Suppressor macrophage (primary cell): ENCODE results near the gene KBTBD4.
A peak's percentile ranks its signal among the peaks of the same experiment; 100 is the strongest.

ENCODE experiments used
- DNase-seq, 4 experiments: peaks; one replicate each; pipeline ENCODE4 v3.0.0-alpha.2; 2020 to 2022
- total RNA-seq, 17 experiments: gene quantifications; one replicate each; lab custom pipeline; 2026; ENCODE audit warnings: mixed read lengths in 6 of 17, inconsistent platforms in 3 of 17; lab: John Stamatoyannopoulos, UW

The KBTBD4 gene
- 5.4 to 21.4 (median 15.9) reads per million in 17 experiments for total RNA-seq

DNA sequence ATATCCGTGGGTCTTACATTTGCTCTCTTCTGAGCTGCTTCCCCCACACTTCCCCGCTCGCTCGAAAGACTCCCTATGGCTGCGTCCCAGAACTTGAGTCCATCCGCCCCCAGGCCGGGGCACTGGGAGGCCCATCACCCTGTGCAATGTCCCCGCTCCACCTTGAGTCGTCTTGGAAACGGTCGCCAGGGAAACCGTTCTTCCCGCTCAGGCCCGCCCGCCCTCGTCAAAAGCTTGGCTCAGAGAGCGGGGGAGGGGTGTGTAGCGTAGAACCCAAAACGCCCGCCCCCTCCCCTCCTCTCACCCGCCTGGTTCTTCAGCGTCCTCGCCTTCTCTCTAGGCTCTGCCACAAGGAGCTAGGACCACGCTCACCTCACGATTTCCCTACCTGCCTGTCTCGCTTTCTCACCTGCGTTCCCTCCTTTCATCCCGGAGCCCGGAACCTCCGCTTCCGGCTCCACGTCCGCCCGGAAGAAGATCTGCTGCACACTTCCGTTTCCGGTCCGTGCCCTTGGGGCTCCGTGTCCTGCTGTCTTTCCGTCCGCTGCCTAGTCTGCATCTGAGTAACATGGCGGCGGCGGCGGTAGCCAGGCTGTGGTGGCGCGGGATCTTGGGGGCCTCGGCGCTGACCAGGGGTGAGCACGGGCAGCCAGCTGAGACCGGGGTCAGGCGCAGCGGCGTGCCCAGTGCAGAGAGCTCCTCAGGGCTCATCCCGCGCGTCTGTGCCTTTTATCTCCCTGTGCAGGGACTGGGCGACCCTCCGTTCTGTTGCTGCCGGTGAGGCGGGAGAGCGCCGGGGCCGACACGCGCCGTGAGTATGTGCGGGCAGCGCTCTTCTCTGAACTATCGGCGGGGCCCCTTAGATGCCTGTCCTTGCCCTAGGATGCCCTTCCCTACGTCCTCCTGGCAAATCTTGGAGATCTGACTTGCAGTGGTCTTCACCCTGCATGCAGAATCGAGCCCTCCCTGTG lies at the start of gene KBTBD4, which contains the start of gene NDUFS3:
Gene KBTBD4 (minus strand): TSS at position 447 of the 971 bp plus-strand sequence. CDS start 19 bp downstream, at position 428.
Gene NDUFS3 (plus strand): TSS at position 551 of the 971 bp plus-strand sequence. CDS start 18 bp downstream, at position 569.
- DNase-seq = peak; percentile 91 to 94 (median 92)

DNA sequence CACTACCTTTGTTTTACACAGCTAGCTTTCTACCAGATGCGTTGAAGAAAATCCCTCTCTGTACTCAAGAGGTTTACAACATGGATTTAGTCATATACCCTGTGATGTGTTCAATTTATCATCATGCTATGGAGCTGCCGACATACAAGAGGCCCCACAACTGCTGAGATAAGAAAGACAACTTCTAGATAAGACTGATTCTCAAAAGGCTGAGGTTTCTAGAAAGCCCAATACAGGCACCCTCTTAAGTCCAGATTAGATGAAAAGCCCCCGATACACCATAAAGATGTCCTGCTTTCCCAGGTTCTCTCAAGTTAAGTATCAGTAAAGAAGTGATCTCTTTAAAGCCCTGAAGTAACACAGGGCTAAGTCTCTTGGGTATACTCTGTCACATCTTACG lies 49.3 kb upstream of the KBTBD4 start:
- no peak for DNase-seq

GRCh38 chr11:47626234-47626633 lies 47.5 kb upstream of the KBTBD4 start:
- DNase-seq = no peak

DNA sequence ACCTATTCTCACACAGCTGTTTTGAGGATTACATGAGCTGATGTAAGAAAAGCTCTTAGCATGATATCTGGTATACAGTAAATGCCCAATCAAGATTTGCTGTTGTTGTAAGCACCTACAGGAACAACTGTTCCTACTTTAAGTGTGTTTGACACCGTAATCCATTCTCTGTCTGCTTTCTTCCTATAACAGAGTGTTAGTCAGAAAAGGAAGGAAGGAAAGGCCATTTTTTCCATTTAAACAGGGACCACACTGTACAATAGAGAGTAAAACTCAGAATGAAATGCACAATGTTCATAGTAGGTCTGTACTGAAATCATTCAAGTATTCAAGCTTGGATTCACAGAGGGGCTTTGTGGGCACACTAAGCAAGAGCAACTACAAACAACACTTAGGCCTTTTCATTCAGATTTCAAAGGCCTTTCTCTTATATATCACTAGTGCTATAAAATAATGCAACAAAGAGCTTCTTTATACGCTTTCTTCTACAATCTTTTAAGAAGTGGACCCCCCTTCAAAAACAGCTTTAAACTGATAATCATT lies 42.1 kb upstream of the KBTBD4 start:
- no peak for DNase-seq

DNA sequence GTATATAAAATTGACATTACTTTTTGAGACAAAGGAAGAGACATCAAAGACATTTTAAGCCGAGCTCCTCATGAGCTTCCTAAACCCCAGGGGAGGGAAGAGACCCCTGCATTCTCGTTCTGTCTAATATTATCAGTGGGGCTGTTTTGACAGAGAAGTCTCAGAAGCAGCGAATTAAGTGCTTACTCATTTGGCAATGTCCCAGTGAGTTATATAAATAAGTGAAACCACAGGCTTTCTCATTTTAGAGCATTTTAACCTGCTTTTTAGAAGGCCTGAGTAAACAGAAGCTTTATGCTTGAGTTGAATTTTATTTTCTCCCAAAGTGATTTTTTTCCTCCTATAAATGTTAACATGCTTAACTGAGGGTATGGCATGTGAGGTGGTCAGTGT lies 38.6 kb upstream of the KBTBD4 start:
- no peak for DNase-seq

- peak; percentile 65 to 80 (median 72) for DNase-seq
Observed at GRCh38 chr11:47616726-47617416, 38.1 kb upstream of the KBTBD4 start.

DNA sequence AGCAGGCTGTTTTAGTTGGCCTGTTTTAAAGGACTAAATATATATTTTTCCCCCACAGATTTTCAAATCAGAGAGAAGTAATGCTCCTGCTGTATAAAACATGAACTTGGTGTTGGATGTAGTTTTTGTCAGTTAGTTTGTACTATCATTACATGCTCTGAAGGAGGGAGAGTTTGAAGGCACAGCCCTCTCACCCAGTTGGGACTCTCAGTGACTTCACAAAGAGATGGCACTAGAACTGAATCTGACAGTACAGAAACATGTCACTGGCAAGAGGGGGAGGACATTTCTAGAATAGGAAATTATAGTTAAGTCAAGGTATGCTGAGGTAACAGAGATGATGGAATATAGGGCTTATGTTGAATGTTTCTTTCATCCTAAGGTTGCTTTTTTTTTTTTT lies 36.5 kb upstream of the KBTBD4 start:
- no peak for DNase-seq

GRCh38 chr11:47611348-47611794 lies 32.6 kb upstream of the KBTBD4 start:
- peak; percentile 58 to 85 (median 74) for DNase-seq

DNA sequence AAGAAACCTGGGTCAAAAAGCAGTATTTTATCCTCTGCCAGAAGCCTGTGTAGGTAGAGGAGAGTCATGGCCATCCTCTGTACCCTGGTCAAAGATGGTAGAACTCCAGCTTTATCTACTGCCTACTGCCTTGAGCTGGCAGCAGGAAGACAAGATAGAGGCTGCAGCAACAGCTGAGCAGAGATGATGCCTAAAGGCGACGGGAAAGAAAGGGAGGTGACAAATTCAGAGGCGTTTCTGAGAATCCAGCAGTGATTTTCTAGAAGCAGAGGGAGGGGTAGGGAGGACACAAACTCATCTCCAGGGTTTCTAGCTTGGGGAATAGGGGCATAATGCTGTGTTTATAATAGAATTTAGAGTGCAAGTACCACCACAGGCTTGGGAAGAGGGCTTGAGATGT lies 30.9 kb upstream of the KBTBD4 start:
- DNase-seq = no peak

GRCh38 chr11:47607380-47607779 lies 28.6 kb upstream of the KBTBD4 start:
- peak in 2 of 4 experiments; percentile 11 to 16 for DNase-seq

DNA sequence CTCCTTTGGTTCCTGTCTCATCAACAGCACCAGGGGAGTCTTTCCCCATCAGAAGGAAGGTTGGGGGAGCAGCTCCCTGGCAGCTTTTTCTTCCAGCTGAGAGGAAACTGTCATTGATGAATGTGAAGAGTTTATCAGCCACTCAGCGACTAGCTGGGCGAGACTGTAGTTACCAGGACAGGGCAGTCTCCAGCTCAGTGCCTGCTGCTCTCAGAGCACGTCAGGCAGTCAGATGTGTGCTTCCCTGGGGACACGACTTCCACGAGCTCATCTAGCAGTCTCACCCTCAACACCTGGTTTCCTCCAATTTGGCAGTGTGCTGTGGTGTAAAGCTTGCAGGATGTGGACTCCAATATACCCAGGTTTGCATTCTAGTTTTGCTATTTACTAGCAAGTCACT lies 28.0 kb upstream of the KBTBD4 start:
- no peak for DNase-seq

DNA sequence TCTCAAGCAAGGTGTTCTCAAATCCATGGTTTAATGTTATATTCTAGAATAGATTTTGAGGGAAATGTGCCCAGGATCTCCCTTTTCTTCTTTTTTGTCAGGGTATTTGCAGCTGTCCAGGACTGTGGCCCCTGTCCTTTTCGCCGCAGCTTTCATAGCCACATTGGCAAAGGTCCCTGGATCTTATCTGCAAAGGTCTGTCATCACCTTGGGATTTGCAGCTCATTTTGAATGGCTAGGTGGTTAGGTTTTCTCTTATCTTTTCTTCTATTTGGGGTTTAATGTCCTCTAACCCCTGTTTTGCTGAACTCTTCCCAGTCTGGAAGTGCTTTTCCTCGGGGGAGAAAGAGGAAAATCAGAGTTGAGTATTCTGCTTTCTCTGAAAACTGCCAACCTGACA lies 27.2 kb upstream of the KBTBD4 start:
- DNase-seq = no peak

GRCh38 chr11:47603295-47603694 lies 24.5 kb upstream of the KBTBD4 start:
- DNase-seq = no peak

DNA sequence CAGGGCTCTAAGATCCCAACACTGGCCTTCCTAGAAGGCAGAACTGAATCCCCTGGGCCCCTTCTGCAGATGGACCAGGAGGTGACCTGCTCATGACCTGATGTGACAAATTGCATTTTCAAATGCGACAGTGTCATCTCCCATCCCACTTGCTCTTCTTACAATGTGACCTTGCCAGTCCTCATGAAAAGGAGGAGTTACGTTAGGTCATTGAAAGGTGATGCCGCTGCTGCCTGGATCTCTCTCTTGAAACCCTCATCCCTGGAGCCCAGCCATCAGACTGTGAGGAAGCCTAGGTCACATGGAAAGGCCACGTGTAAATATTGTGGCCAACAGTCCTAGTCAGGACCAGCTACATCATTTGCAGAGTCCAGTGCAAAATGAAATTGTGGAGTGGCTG lies 21.1 kb upstream of the KBTBD4 start:
- no peak for DNase-seq

GRCh38 chr11:47595967-47596366 lies 17.2 kb upstream of the KBTBD4 start:
- no peak for DNase-seq

DNA sequence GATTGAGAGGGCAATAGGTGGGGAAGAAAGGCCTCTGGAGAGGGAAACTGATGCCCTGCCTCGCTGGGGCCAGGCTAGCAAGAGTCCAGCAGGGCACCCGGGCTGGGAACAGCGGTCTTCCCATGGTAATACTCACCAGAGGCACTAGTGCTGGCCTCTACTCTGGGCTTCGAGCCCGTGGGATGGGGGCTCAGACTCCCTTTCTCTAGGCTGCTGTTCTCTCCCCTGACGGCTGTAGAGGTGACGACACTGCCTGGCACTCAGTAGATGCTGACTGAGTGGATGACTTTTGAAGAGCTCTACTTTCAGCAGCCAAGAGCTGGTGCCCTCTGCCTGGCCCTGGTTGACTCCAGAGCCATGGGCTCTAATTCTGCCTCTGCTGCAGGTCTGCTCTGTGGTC lies 16.3 kb upstream of the KBTBD4 start:
- DNase-seq = no peak

GRCh38 chr11:47593934-47594855 lies 15.4 kb upstream of the KBTBD4 start, which contains the start of gene C1QTNF4:
TSS of gene C1QTNF4 (minus strand) at chr11:47594411. CDS start at chr11:47590810, 3,601 bp downstream.
- DNase-seq = peak in 1 of 4 experiments; percentile 46

DNA sequence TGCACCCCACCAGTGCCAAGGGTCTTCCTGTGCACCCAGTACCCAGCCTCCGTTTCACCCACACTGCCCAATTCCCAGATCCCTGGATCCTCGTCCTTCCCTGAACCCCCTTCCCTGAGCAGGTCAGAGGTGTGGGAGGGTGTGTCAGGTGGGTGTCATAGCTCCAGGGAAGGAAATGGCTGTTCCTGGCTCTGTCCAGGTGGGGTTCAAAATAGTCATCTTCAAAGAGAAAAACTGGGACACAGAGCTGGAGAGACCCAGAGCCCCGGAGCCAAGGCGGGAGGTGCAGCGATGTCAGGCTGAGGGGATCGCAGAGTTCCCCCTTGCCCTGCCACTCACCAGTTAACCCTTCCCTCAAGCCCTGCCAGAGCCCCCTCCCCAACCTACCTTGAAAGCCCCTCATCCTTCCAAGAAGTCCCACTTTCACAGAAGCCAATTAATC lies 14.7 kb upstream of the KBTBD4 start:
- DNase-seq = no peak

DNA sequence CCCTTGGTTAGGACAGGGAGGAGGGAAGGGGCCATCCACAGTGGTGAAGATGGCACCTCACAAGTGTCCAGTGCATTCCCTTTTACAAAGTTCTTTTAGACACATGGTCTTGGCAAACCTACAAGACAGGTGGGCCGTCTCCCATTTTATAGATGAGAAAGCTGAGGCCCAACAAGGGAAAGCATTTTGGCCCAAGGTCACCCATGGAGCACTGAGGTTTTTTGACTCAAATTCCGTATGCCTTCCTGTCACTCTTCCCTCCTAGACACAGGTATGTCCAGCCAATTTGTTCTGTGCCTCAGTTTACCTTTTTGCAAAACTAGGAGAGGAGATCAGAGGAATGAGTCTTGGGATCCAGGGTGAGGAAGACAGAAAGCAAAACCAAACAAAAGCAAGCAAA lies 14.2 kb upstream of the KBTBD4 start:
- DNase-seq = no peak

DNA sequence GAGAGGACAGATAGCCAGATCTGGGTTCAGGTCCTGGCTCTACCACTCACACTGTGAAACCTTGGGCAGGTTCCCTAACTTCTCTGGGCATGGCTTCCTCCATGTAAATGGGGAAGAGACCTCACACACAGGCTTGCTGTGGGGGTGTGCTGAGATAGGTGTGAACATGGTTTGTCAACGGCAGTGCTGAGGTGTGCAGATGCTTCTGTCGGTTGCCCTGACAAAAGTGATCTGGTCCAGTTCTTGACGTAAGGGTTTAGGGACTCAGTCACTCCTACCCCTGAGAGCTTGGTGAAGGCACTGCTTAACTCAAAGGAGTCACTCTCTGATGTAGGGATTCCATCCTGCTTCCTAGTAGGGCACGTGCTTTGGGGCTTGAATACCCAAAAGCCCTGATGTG lies 13.5 kb upstream of the KBTBD4 start:
- DNase-seq = peak in 2 of 4 experiments; percentile 21 to 25

- DNase-seq = no peak
Observed at GRCh38 chr11:47591764-47592163, 13.0 kb upstream of the KBTBD4 start.
